Mammary epithelial cell (primary cell): ENCODE results near the gene PCSK6.

ENCODE experiments used
- EZH2 ChIP-seq: IDR thresholded peaks from 2 replicates; pipeline ENCODE4 v1.6.1; 2012; ENCODE audit warnings: low read length, inconsistent platforms, borderline replicate concordance
- TF ChIP-seq, protein P1 (sequence below), 2 donors: IDR thresholded peaks in 1 of 2; conservative IDR thresholded peaks in 1 of 2; 2 replicates each; pipeline ENCODE4 v1.5.1; 2011 to 2012; ENCODE audit warnings: inconsistent platforms in 2 of 2, low read length in 2 of 2, mild to moderate bottlenecking in 2 of 2, control low read depth in 1 of 2, low read depth in 1 of 2; ENCODE audit not compliant: insufficient read depth in 1 of 2; ENCODE audit errors: extremely low read depth in 1 of 2

DNA sequence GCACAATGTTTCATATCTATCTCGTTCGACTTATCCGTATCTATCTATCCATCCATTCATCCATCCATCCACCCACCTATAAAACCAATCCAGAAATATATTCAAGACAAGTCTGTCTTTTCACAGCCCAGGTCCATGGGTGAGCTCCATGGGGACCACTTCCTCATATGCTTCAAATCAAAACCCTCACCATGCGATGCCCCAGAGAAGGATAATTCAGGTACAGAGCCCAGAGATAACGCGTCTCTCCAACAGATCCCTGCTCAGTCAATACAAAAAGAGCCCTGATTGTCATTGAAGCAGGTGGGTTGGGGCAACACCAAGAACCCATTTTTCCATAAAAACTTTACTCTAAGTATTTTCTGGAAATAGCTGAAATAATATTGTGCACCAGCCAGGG, 47.2 kb downstream of the PCSK6 start:
- no peak for TF ChIP-seq EZH2
- TF ChIP-seq, protein P1, sequence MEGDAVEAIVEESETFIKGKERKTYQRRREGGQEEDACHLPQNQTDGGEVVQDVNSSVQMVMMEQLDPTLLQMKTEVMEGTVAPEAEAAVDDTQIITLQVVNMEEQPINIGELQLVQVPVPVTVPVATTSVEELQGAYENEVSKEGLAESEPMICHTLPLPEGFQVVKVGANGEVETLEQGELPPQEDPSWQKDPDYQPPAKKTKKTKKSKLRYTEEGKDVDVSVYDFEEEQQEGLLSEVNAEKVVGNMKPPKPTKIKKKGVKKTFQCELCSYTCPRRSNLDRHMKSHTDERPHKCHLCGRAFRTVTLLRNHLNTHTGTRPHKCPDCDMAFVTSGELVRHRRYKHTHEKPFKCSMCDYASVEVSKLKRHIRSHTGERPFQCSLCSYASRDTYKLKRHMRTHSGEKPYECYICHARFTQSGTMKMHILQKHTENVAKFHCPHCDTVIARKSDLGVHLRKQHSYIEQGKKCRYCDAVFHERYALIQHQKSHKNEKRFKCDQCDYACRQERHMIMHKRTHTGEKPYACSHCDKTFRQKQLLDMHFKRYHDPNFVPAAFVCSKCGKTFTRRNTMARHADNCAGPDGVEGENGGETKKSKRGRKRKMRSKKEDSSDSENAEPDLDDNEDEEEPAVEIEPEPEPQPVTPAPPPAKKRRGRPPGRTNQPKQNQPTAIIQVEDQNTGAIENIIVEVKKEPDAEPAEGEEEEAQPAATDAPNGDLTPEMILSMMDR (conservative IDR thresholded peaks at IDR 0.05 in 1 of 2, IDR thresholded peaks at IDR 0.05 in 1 of 2; ENCODE audit: extremely low read depth in 1 of 2, insufficient read depth in 1 of 2, low read depth in 1 of 2, low read length in 2 of 2) = no peak
